Ovary (tissue), 9 donors: ENCODE measurements around the gene PLCB2. TPM values are rescaled to one million over a fixed set of nuclear protein-coding genes. Genes with fewer than 3 reads are reported as not detected.
A peak's percentile ranks its signal among the peaks of the same experiment; 100 is the strongest.

Experiments
- DNase-seq, 5 donors: peaks; one replicate each; pipeline ENCODE4 v3.0.0-alpha.2; 2019 to 2020
- H3K27ac ChIP-seq, 2 donors: fragments of 200-600 bp; one replicate each; pipeline versions ENCODE4 v1.5.1 to v1.8.0; 2019 to 2022
- H3K27me3 ChIP-seq: fragments of 200-600 bp; one replicate; pipeline ENCODE4 v1.8.0; 2022
- H3K36me3 ChIP-seq: fragments of 200-600 bp; sonication (generic); one replicate; pipeline ENCODE4 v1.5.1; 2019
- H3K4me1 ChIP-seq: one replicate; pipeline ENCODE4 v1.8.1; 2013; ENCODE audit warnings: mild to moderate bottlenecking, moderate library complexity; ENCODE audit not compliant: insufficient read depth
- H3K4me3 ChIP-seq: fragments of 200-600 bp; sonication (generic); one replicate; pipeline ENCODE4 v1.5.1; 2017
- H3K9me3 ChIP-seq, 2 donors: fragments of 200-600 bp in 1 of 2; sonication (generic) in 1 of 2; one replicate each; pipeline versions ENCODE4 v1.5.1 to v1.8.1; 2013 to 2019; ENCODE audit warnings: mild to moderate bottlenecking in 1 of 2, moderate library complexity in 1 of 2
- EP300 ChIP-seq: sonication (generic); formaldehyde crosslinking; IDR thresholded peaks from one replicate; pipeline ENCODE4 v1.6.1; 2017; ENCODE audit warnings: antibody characterized with exemption
- POLR2A ChIP-seq: fragments of 450-650 bp; IDR thresholded peaks from one replicate; pipeline ENCODE4 v1.6.1; 2017; ENCODE audit warnings: antibody characterized with exemption, mild to moderate bottlenecking, moderate library complexity
- WGBS, 3 donors: extraction: QIAGEN DNeasy Blood & Tissue Kit in 1 of 3; methylation state at CpG; one replicate each; pipeline versions ENCODE4 v1.1.5 to v1.1.7; 2013 to 2017; 5-methylcytosine and 5-hydroxymethylcytosine counted together
- intact Hi-C, 4 donors: fragments of 100-400 bp; cut with DNase I; formaldehyde crosslinking; loops; one replicate each; pipeline versions ENCODE4 v1.11.0 to v1.15.1; 2022 to 2023
- polyA plus RNA-seq, 2 donors: library from polyadenylated mRNA; stranded (reverse); fragments of 200-250 nt in 1 of 2; fragments of 350-450 nt in 1 of 2; fragmentation: Illumina TruSeq in 1 of 2; extraction: RNeasy Lipid Tissue Mini Kit (QIAGEN cat#74804) in 1 of 2; gene quantifications; one replicate each; pipeline ENCODE4 v1.2.3, GENCODE V29; 2013 to 2014
- total RNA-seq, 7 donors: library from RNA; depleted of rRNA in 2 of 7; stranded (reverse); fragments of >200 nt in 2 of 7; fragmentation: NEBNext Ultra II Directional in 3 of 7; extraction: Animal tissue kit (Norgen Biotek cat#: 25700) in 3 of 7; gene quantifications; one replicate each; pipeline versions ENCODE4 v1.1.0 to v1.2.4, GENCODE V29; 2016 to 2023
- TF ChIP-seq, protein P1 (sequence below), 3 donors: fragments of 450-650 bp in 2 of 3; fragments of 200-600 bp in 1 of 3; IDR thresholded peaks; one replicate each; pipeline versions ENCODE4 v1.5.1 to v1.8.0; 2016 to 2022; ENCODE audit warnings: antibody characterized with exemption in 3 of 3, mild to moderate bottlenecking in 1 of 3
- donor health status: DM: no; HTN: no; CAD: no; lungs with moderate emphysema.
- donor health status: DM: no; HTN: no; CAD: no.
- donor health status: Bipolar disorder and iron deficiency.
- donor health status: DM: yes; HTN: yes; CAD: no.
- donor health status: DM: no; HTN: no; CAD: no.
- donor health status: DM: yes; HTN: yes; CAD: no.

PLCB2 gene
- total and polyA plus RNA-seq, 9 donors, result 1.9 to 13.9 (median 6.0) TPM

DNA sequence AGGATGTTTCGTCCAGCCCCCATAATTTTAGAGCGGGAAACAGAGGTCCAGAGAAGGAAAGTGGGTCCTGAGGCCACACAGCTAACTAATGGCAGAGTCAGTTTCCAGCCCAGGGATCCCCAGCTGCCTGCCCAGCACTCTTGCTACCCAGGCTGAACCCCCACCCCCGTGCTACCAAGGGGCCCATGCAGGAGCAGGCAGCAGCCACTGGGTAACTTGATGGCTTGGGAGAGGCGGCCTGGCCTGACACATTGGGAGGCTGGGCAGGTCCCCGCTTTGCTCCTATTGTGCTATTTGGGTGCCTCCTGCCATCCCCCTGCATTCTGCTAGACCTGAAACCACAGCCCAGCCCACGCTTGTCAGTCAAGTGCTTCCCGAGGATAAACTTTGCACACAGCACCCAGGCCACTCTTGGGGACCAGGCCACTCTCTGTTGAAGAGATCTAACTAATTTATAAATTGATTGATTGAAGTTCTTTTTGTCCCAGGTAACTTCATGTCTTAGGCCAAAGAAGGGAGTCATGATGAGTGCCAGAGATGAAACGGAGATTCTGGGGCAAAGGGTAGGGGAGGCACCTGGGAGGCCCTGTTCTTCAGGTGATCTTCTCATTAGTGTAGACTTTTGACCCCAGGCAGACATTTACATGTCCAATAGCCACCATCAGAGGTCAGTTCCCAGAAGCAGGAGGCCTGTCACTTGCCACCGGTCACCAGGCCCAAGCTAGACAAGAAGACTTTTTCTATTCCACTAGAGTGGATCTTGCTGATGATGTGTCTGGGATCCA is 61.9 kb downstream of the PLCB2 start:
- 92% methylated on average over 9 of the region's 9 CpGs for WGBS, 3 donors
- intact Hi-C loops, result no loop called here
- TF ChIP-seq, protein P1, sequence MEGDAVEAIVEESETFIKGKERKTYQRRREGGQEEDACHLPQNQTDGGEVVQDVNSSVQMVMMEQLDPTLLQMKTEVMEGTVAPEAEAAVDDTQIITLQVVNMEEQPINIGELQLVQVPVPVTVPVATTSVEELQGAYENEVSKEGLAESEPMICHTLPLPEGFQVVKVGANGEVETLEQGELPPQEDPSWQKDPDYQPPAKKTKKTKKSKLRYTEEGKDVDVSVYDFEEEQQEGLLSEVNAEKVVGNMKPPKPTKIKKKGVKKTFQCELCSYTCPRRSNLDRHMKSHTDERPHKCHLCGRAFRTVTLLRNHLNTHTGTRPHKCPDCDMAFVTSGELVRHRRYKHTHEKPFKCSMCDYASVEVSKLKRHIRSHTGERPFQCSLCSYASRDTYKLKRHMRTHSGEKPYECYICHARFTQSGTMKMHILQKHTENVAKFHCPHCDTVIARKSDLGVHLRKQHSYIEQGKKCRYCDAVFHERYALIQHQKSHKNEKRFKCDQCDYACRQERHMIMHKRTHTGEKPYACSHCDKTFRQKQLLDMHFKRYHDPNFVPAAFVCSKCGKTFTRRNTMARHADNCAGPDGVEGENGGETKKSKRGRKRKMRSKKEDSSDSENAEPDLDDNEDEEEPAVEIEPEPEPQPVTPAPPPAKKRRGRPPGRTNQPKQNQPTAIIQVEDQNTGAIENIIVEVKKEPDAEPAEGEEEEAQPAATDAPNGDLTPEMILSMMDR (IDR thresholded peaks at IDR 0.05), result no peak
- Histone ChIP-seq H3K9me3 (no peaks in the 10 kb centered on the region), H3K27ac (no peak overlapping the region), H3K36me3 (no peaks in the 10 kb centered on the region), H3K4me3 (no peak overlapping the region), H3K27me3 (no peaks in the 10 kb centered on the region), H3K4me1 (no peaks in the 10 kb centered on the region)
- peak in 1 of 5 donors; percentile 8 for DNase-seq

DNA sequence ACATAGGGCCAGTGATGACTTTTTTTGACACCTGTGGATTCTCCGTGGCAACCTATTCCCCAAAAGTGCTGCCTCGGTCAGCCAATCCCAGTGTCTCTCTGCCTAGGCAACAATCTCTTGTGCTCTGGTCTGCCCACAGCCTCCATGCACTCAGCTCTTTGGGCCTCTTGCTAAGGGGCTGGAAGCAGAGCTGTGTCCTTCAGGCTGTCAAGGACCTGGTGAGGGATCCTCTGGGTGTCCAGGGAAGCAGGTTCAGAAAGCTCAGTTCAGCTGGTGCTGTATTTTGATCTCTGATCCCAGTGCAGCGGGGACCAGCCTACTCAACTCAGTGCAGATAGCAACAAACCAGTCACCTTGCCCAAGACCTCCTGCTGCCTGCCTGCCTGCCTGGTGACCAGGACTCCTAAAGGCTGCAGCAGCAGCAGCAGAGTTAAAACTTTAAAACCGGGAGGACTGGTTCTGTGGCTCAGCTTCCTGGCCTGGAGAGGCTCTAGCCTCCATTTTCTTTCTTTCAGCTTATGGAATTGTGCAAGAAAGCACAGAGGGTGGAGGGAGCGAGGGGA is 62.7 kb downstream of the PLCB2 start:
- Histone ChIP-seq H3K9me3 (no peaks in the 10 kb centered on the region), H3K27me3 (no peaks in the 10 kb centered on the region), H3K36me3 (no peaks in the 10 kb centered on the region), H3K4me3 (no peak overlapping the region), H3K4me1 (no peaks in the 10 kb centered on the region), H3K27ac (no peak overlapping the region)
- 64 to 75% (median 69%) methylated on average over 5 of the region's 5 CpGs for WGBS, 3 donors
- intact Hi-C loops, result no loop called here
- peak in 1 of 5 donors; percentile 10 for DNase-seq
- TF ChIP-seq POLR2A (no peak), EP300 (no peak)
- TF ChIP-seq, protein P1 (IDR thresholded peaks at IDR 0.05), result no peak

DNA sequence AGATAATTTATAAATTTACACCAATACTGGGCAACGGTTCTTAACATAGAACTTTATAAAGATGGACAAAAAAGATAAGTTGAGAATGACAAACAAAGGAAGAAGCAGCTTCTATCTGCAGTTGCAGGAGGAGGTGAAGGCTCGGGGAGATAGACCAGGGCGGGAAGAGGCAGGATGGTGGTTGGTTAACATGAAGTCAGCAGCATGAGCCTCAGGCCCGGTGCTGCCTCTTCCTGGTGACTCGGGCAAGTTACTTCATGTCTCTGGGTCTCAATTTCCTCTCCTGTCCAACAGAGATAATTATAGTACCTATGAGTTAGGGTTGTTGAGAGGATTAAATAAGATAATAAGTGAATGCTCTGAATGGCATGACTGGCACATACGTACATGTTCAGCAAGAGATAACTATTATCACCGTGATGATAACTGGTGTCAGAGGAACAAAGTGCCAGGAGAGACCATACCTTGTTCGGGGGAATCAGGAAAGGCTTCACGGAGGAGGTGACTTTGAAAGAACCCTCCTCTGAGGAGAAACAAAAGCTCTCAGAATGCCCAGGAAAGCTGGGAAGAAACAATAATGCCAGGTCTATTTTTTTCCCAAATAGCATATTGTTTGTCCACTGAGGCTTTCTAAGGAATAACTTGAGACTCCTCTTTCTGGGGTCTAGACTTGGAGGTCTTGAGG is 64.5 kb downstream of the PLCB2 start:
- intact Hi-C loops, result no loop called here
- no peak overlapping the region for H3K27ac ChIP-seq
- H3K4me3 ChIP-seq, result no peak overlapping the region
- H3K9me3 ChIP-seq, result no peaks in the 10 kb centered on the region
- no peaks in the 10 kb centered on the region for H3K4me1 ChIP-seq
- H3K27me3 ChIP-seq, result no peaks in the 10 kb centered on the region
- H3K36me3 ChIP-seq, result no peaks in the 10 kb centered on the region
- WGBS, 3 donors, result 79 to 86% (median 83%) methylated on average over 9 of the region's 9 CpGs
- DNase-seq, result no peak
- no peak for TF ChIP-seq EP300
- TF ChIP-seq, protein P1 (IDR thresholded peaks at IDR 0.05), result no peak

GRCh38 chr15:40242601-40243000 is 65.1 kb downstream of the PLCB2 start:
- no peak overlapping the region for H3K27ac ChIP-seq
- WGBS, 3 donors, result 83 to 90% (median 89%) methylated on average over 5 of the region's 5 CpGs
- no peaks in the 10 kb centered on the region for H3K4me1 ChIP-seq
- no peak for DNase-seq
- H3K27me3 ChIP-seq, result no peaks in the 10 kb centered on the region
- intact Hi-C loops, result no loop called here
- H3K9me3 ChIP-seq, result no peaks in the 10 kb centered on the region
- TF ChIP-seq POLR2A (no peak), EP300 (no peak)
- H3K36me3 ChIP-seq, result no peaks in the 10 kb centered on the region
- no peak overlapping the region for H3K4me3 ChIP-seq

DNA sequence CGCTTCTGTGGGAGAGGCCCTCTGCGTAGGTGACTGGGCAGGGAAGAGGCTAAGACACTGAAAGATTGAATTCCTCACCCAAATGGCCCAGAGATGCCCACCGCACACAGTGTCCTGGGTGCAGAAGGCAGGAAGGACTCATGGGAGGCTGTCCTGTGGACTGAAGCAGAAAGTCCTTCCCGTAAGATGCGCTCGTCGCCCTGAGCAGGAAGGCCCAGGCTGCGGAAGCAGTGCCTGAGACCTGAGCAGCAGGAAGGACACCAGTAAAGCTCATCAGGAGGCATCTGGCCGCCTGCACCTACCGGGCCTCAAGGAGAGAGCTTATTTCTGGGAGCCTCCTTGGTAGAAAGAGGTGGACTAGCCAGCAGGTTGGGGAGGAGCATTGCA is 65.5 kb downstream of the PLCB2 start:
- TF ChIP-seq POLR2A (no peak), EP300 (no peak)
- TF ChIP-seq, protein P1 (IDR thresholded peaks at IDR 0.05), result no peak

More for the DNA sequence above, 65.5 kb downstream of the PLCB2 start:
- 91 to 94% (median 93%) methylated on average over 10 of the region's 10 CpGs for WGBS, 3 donors
- Histone ChIP-seq H3K9me3 (no peaks in the 10 kb centered on the region), H3K27ac (no peak overlapping the region), H3K4me1 (no peaks in the 10 kb centered on the region), H3K36me3 (no peaks in the 10 kb centered on the region), H3K27me3 (no peaks in the 10 kb centered on the region), H3K4me3 (no peak overlapping the region)
- no peak for DNase-seq
- intact Hi-C loops, result no loop called here
